WTC11 (cell line): ENCODE data around the gene DUS1L. TPM values are rescaled to one million over a fixed set of nuclear protein-coding genes. Genes with fewer than 3 reads are reported as not detected.

Experiments
- ATAC-seq: fragments of 200-7000 bp; cut with Tn5 transposase; 2 replicates; pipeline ENCODE4 v1.10.0; 2021; ENCODE audit warnings: mild to moderate bottlenecking, moderate library complexity
- CTCF ChIA-PET: fragments of 300-600 bp; sonication (Branson Sonifier 250); formaldehyde crosslinking; loops from one replicate; lab custom pipeline; 2021; ENCODE audit warnings: antibody characterized with exemption; lab: Charles Lee
- POLR2A ChIA-PET: fragments of 350-600 bp; sonication (Branson Sonifier 250); formaldehyde crosslinking; loops from one replicate; lab custom pipeline; 2021; ENCODE audit warnings: antibody characterized with exemption; lab: Charles Lee
- DNase-seq: peaks from one replicate; pipeline ENCODE4 v3.0.0; 2021; ENCODE audit warnings: low spot score
- H3K27ac Mint-ChIP-seq: 2 replicates; pipeline ENCODE4 v1.8.0; 2021; ENCODE audit warnings: mixed read lengths
- H3K27me3 Mint-ChIP-seq: 2 replicates; pipeline ENCODE4 v1.8.0; 2021; ENCODE audit warnings: low read depth, mild to moderate bottlenecking, moderate library complexity, mixed read lengths
- H3K36me3 Mint-ChIP-seq: 2 replicates; pipeline ENCODE4 v1.8.0; 2021; ENCODE audit warnings: mixed read lengths
- H3K4me1 Mint-ChIP-seq: 2 replicates; pipeline ENCODE4 v1.8.0; 2022; ENCODE audit warnings: mixed read lengths
- H3K4me3 Mint-ChIP-seq: 2 replicates; pipeline ENCODE4 v1.8.0; 2021; ENCODE audit warnings: mild to moderate bottlenecking, moderate library complexity, mixed read lengths
- H3K9me3 Mint-ChIP-seq: 2 replicates; pipeline ENCODE4 v1.8.0; 2021; ENCODE audit warnings: mixed read lengths
- FOXP1 ChIP-seq: sonication (generic); formaldehyde crosslinking; IDR thresholded peaks from 2 replicates; pipeline ENCODE4 v1.8.0; 2022; ENCODE audit warnings: missing genetic modification reagents, mild to moderate bottlenecking, moderate library complexity, borderline replicate concordance
- GABPB1 ChIP-seq: sonication (generic); formaldehyde crosslinking; IDR thresholded peaks from 2 replicates; pipeline ENCODE4 v1.8.1; 2023; ENCODE audit warnings: mild to moderate bottlenecking, missing genetic modification reagents
- GTF2I ChIP-seq: fragments of 250-450 bp; sonication (Bioruptor Pico); conservative IDR thresholded peaks from 2 replicates; pipeline ENCODE4 v1.4.0; 2021; ENCODE audit warnings: mild to moderate bottlenecking
- JAZF1 ChIP-seq: fragments of 250-450 bp; sonication (Bioruptor Pico); IDR thresholded peaks from 2 replicates; pipeline ENCODE4 v1.9.0; 2021; ENCODE audit warnings: moderate library complexity, mild to moderate bottlenecking, inconsistent platforms
- MXD4 ChIP-seq: fragments of 250-450 bp; sonication (Bioruptor Pico); IDR thresholded peaks from 2 replicates; pipeline ENCODE4 v1.8.0; 2021; ENCODE audit warnings: mild to moderate bottlenecking, moderate library complexity, borderline replicate concordance
- MYBL2 ChIP-seq: sonication (generic); formaldehyde crosslinking; IDR thresholded peaks from 2 replicates; pipeline ENCODE4 v1.8.1; 2023; ENCODE audit warnings: mild to moderate bottlenecking, moderate library complexity, missing genetic modification reagents
- NFE2L1 ChIP-seq: sonication (generic); formaldehyde crosslinking; IDR thresholded peaks from 2 replicates; pipeline ENCODE4 v1.8.1; 2023; ENCODE audit warnings: missing genetic modification reagents
- NFYB ChIP-seq: sonication (generic); formaldehyde crosslinking; conservative IDR thresholded peaks from 2 replicates; pipeline ENCODE4 v1.8.0; 2022; ENCODE audit warnings: low read depth, missing genetic modification reagents
- OVOL2 ChIP-seq: fragments of 250-450 bp; sonication (Bioruptor Pico); IDR thresholded peaks from 2 replicates; pipeline ENCODE4 v1.9.0; 2021; ENCODE audit warnings: mild to moderate bottlenecking, borderline replicate concordance
- RELA ChIP-seq: sonication (generic); formaldehyde crosslinking; IDR thresholded peaks from 2 replicates; pipeline ENCODE4 v1.8.1; 2022; ENCODE audit warnings: missing genetic modification reagents, mild to moderate bottlenecking, borderline replicate concordance
- SMAD3 ChIP-seq: sonication (generic); formaldehyde crosslinking; IDR thresholded peaks from 2 replicates; pipeline ENCODE4 v1.8.0; 2022; ENCODE audit warnings: missing genetic modification reagents, mild to moderate bottlenecking, borderline replicate concordance
- ZNF138 ChIP-seq: sonication (generic); formaldehyde crosslinking; conservative IDR thresholded peaks from 2 replicates; pipeline ENCODE4 v1.8.1; 2022; ENCODE audit warnings: mild to moderate bottlenecking, moderate library complexity, missing genetic modification reagents
- ZNF232 ChIP-seq: sonication (generic); formaldehyde crosslinking; IDR thresholded peaks from 2 replicates; pipeline ENCODE4 v1.8.0; 2022; ENCODE audit warnings: mild to moderate bottlenecking, missing genetic modification reagents
- ZNF263 ChIP-seq: sonication (generic); formaldehyde crosslinking; IDR thresholded peaks from 2 replicates; pipeline ENCODE4 v1.8.1; 2022; ENCODE audit warnings: low read depth, mild to moderate bottlenecking, moderate library complexity, missing genetic modification reagents
- ZNF396 ChIP-seq: fragments of 250-450 bp; sonication (Bioruptor Pico); IDR thresholded peaks from 2 replicates; pipeline ENCODE4 v1.8.0; 2021; ENCODE audit warnings: mild to moderate bottlenecking, moderate library complexity, borderline replicate concordance
- ZNF423 ChIP-seq: fragments of 250-450 bp; sonication (Bioruptor Pico); IDR thresholded peaks from 2 replicates; pipeline ENCODE4 v2.1.2; 2022; ENCODE audit warnings: mild to moderate bottlenecking, moderate library complexity
- total RNA-seq: library from RNA; stranded (reverse); gene quantifications from 3 replicates; pipeline ENCODE4 v1.2.3, GENCODE V29; 2021
- TF ChIP-seq, protein P1 (sequence below): fragments of 250-450 bp; sonication (Bioruptor Pico); IDR thresholded peaks from 2 replicates; pipeline ENCODE4 v2.1.2; 2022; ENCODE audit warnings: mild to moderate bottlenecking, moderate library complexity
- TF ChIP-seq, protein P2 (sequence below): sonication (generic); formaldehyde crosslinking; IDR thresholded peaks from 2 replicates; pipeline ENCODE4 v1.8.0; 2022; ENCODE audit warnings: mild to moderate bottlenecking, missing genetic modification reagents
- TF ChIP-seq, protein P3 (sequence below): sonication (generic); formaldehyde crosslinking; IDR thresholded peaks from 2 replicates; pipeline ENCODE4 v1.8.1; 2022; ENCODE audit warnings: low read depth, missing genetic modification reagents, borderline replicate concordance
- TF ChIP-seq, protein P4 (sequence below): sonication (generic); formaldehyde crosslinking; IDR thresholded peaks from 2 replicates; pipeline ENCODE4 v1.8.0; 2023; ENCODE audit warnings: missing genetic modification reagents
- TF ChIP-seq, protein P5 (sequence below): sonication (generic); formaldehyde crosslinking; IDR thresholded peaks from 2 replicates; pipeline ENCODE4 v1.8.0; 2023; ENCODE audit warnings: mild to moderate bottlenecking, missing genetic modification reagents
- TF ChIP-seq, protein P6 (sequence below): sonication (generic); formaldehyde crosslinking; IDR thresholded peaks from 2 replicates; pipeline ENCODE4 v1.8.1; 2022; ENCODE audit warnings: low read depth, mild to moderate bottlenecking, moderate library complexity, missing genetic modification reagents, borderline replicate concordance

Gene DUS1L
- total RNA-seq, 1 experiment from 2014 or later = 120 TPM

DNA sequence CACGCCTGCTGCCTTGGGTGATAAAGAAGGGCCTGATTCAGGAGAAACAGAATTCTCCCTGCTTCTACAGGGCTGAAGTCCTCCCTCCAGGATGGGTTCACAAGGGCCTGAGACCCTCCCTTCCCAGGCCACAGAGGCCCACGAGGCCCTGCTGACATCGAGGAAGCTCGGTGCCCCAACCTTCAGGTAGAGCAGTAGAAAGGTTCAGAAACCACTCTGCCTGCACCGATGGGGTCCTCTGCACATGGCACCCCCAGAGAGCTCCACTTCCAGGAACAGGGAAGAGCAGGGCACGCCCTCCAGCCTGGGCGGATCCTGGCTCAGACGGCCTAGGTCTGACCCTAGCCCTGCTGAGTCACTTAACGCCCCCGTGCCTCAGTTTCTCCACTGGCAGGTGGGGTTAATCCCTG lies 43.7 kb downstream of the DUS1L start:
- H3K4me1 Mint-ChIP-seq = peaks cover 11% of the 10 kb centered on the region
- H3K27me3 Mint-ChIP-seq = no peaks in the 10 kb centered on the region; the same call in 1 of the 2 replicates
- ChIA-PET CTCF (interaction anchor here (0.7 to 8.8 kb wide), 14 partner anchors 9 to 196 kb away, joined by 3 to 119 read pairs (median 5); partner anchors contain the start of genes DCXR, MAFG, NOTUM and RAC3), POLR2A (no interaction called here)
- DNase-seq (no peak), ATAC-seq (no peak)
- TF ChIP-seq ZNF423 (CRISPR knock-in tag) = no peak
- TF ChIP-seq, protein P1, sequence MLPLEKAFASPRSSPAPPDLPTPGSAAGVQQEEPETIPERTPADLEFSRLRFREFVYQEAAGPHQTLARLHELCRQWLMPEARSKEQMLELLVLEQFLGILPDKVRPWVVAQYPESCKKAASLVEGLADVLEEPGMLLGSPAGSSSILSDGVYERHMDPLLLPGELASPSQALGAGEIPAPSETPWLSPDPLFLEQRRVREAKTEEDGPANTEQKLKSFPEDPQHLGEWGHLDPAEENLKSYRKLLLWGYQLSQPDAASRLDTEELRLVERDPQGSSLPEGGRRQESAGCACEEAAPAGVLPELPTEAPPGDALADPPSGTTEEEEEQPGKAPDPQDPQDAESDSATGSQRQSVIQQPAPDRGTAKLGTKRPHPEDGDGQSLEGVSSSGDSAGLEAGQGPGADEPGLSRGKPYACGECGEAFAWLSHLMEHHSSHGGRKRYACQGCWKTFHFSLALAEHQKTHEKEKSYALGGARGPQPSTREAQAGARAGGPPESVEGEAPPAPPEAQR = no peak
- TF ChIP-seq MYBL2 = no peak
- no peak for TF ChIP-seq ZNF232 (CRISPR knock-in tag)
- TF ChIP-seq, protein P2, sequence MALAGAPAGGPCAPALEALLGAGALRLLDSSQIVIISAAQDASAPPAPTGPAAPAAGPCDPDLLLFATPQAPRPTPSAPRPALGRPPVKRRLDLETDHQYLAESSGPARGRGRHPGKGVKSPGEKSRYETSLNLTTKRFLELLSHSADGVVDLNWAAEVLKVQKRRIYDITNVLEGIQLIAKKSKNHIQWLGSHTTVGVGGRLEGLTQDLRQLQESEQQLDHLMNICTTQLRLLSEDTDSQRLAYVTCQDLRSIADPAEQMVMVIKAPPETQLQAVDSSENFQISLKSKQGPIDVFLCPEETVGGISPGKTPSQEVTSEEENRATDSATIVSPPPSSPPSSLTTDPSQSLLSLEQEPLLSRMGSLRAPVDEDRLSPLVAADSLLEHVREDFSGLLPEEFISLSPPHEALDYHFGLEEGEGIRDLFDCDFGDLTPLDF = no peak
- no peak for TF ChIP-seq JAZF1 (CRISPR knock-in tag)
- TF ChIP-seq FOXP1 = 0 out of 2 replicates have a peak, but pooled peaks have one; percentile 1
- no peak overlapping the region for H3K27ac Mint-ChIP-seq
- peak overlapping the region; percentile 78 for H3K4me3 Mint-ChIP-seq
- no peaks in the 10 kb centered on the region; the same call in 1 of the 2 replicates for H3K36me3 Mint-ChIP-seq
- no peaks in the 10 kb centered on the region for H3K9me3 Mint-ChIP-seq

DNA sequence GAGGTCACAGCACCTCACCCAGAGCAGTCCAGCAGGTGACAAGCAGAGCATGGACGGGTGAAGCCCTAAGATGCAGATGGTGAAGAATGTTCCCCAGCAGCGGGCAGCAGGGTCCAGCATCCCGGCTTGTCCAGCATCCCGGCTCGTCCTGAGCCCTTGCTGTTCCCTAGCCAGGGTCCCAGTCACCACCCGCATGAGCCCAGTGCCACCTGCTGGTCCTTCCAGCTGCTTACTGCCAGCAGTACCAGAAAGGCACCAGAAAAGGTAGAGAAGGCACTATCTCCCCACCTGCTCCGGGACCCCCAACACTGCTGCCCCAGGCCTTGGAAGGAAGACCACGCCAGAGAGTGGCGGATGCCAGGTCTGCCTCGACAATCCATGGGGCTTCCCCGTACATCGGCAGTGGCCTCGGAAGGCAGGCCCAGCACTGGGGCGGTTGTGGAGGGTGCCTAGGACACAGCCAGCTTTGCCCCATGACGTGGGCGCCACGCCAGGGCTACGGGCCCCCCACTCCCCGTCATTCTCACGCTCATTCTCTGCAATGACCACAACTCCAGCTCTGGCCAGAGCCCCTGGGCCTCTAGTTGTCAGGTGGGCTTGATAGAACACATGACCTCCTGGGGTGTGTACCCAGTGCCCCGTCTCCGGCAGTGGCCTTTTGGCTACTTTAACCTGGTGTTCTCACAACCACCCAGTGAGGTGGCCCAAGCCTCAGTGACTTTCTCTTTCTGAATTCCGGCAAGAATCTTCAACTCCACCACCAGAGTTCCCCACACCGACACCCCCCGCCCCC lies 44.3 kb downstream of the DUS1L start:
- POLR2A ChIA-PET = no interaction called here
- peaks cover 11% of the 10 kb centered on the region for H3K4me1 Mint-ChIP-seq

DNA sequence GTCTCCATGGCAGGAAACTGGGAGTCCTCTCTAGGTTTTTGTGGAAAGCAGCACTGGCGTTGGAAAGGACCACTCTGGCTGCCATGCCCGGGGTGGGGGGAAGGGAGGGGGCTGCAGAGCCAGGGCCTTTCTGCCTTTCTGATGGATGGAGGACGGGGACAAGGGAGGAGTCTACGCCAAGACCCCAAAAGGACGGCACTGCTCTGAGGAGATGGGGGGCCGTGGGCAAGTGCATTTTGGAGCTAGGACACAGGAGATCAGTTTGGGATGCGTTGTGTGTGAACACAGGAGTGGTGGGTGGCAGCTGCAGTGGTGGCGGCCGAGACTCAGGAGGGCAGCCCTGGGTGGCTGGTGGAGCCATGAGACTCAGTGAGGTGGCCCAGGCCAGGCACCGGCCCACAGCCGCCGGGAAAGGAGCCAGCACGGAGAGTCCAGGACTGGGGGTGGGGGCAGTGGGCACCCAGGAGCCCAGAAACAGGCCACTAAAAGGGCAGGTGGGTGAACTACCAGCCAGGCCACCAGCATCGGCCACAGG lies 45.0 kb downstream of the DUS1L start:
- POLR2A ChIA-PET = interaction anchor here (0.6 to 1.7 kb wide), 2 partner anchors 17 to 105 kb away, joined by 4 to 5 read pairs; partner anchors contain the start of gene DCXR
- DNase-seq (no peak), ATAC-seq (no peak)
- Mint-ChIP-seq H3K4me1 (peaks cover 11% of the 10 kb centered on the region), H3K4me3 (peak overlapping the region; percentile 20; the same call in 1 of the 2 replicates), H3K9me3 (no peaks in the 10 kb centered on the region), H3K27me3 (no peaks in the 10 kb centered on the region; the same call in 1 of the 2 replicates), H3K36me3 (no peaks in the 10 kb centered on the region; the same call in 1 of the 2 replicates), H3K27ac (no peak overlapping the region)
- CTCF ChIA-PET = interaction anchor here (0.6 to 8.8 kb wide), 44 partner anchors 10 to 696 kb away, joined by 3 to 119 read pairs (median 5); partner anchors contain the start of genes DCXR, FN3KRP, MAFG and MCRIP1
- TF ChIP-seq ZNF138 (CRISPR knock-in tag) (no peak), MYBL2 (no peak), RELA (CRISPR knock-in tag) (no peak), OVOL2 (CRISPR knock-in tag) (no peak), ZNF263 (CRISPR knock-in tag) (no peak), ZNF396 (CRISPR knock-in tag) (no peak), NFYB (CRISPR knock-in tag) (no peak), MXD4 (CRISPR knock-in tag) (no peak), SMAD3 (CRISPR knock-in tag) (no peak), GTF2I (CRISPR knock-in tag) (no peak), NFE2L1 (CRISPR knock-in tag) (no peak)
- TF ChIP-seq, protein P3, sequence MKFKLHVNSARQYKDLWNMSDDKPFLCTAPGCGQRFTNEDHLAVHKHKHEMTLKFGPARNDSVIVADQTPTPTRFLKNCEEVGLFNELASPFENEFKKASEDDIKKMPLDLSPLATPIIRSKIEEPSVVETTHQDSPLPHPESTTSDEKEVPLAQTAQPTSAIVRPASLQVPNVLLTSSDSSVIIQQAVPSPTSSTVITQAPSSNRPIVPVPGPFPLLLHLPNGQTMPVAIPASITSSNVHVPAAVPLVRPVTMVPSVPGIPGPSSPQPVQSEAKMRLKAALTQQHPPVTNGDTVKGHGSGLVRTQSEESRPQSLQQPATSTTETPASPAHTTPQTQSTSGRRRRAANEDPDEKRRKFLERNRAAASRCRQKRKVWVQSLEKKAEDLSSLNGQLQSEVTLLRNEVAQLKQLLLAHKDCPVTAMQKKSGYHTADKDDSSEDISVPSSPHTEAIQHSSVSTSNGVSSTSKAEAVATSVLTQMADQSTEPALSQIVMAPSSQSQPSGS = no peak
- TF ChIP-seq, protein P4, sequence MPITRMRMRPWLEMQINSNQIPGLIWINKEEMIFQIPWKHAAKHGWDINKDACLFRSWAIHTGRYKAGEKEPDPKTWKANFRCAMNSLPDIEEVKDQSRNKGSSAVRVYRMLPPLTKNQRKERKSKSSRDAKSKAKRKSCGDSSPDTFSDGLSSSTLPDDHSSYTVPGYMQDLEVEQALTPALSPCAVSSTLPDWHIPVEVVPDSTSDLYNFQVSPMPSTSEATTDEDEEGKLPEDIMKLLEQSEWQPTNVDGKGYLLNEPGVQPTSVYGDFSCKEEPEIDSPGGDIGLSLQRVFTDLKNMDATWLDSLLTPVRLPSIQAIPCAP (CRISPR knock-in tag) = no peak
- TF ChIP-seq, protein P5, sequence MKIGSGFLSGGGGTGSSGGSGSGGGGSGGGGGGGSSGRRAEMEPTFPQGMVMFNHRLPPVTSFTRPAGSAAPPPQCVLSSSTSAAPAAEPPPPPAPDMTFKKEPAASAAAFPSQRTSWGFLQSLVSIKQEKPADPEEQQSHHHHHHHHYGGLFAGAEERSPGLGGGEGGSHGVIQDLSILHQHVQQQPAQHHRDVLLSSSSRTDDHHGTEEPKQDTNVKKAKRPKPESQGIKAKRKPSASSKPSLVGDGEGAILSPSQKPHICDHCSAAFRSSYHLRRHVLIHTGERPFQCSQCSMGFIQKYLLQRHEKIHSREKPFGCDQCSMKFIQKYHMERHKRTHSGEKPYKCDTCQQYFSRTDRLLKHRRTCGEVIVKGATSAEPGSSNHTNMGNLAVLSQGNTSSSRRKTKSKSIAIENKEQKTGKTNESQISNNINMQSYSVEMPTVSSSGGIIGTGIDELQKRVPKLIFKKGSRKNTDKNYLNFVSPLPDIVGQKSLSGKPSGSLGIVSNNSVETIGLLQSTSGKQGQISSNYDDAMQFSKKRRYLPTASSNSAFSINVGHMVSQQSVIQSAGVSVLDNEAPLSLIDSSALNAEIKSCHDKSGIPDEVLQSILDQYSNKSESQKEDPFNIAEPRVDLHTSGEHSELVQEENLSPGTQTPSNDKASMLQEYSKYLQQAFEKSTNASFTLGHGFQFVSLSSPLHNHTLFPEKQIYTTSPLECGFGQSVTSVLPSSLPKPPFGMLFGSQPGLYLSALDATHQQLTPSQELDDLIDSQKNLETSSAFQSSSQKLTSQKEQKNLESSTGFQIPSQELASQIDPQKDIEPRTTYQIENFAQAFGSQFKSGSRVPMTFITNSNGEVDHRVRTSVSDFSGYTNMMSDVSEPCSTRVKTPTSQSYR (CRISPR knock-in tag) = no peak

More for the DNA sequence above, 44.3 kb downstream of the DUS1L start:
- H3K9me3 Mint-ChIP-seq = no peaks in the 10 kb centered on the region
- DNase-seq = peak; percentile 55
- H3K4me3 Mint-ChIP-seq = peak overlapping the region; percentile 78
- no peaks in the 10 kb centered on the region; the same call in 1 of the 2 replicates for H3K27me3 Mint-ChIP-seq
- H3K36me3 Mint-ChIP-seq = no peaks in the 10 kb centered on the region; the same call in 1 of the 2 replicates
- 0 out of 2 replicates have a peak, but pooled peaks have one; percentile 32 for TF ChIP-seq GABPB1 (CRISPR knock-in tag)
- TF ChIP-seq, protein P6, sequence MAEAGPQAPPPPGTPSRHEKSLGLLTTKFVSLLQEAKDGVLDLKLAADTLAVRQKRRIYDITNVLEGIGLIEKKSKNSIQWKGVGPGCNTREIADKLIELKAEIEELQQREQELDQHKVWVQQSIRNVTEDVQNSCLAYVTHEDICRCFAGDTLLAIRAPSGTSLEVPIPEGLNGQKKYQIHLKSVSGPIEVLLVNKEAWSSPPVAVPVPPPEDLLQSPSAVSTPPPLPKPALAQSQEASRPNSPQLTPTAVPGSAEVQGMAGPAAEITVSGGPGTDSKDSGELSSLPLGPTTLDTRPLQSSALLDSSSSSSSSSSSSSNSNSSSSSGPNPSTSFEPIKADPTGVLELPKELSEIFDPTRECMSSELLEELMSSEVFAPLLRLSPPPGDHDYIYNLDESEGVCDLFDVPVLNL (CRISPR knock-in tag) = no peak
- TF ChIP-seq, all 79 proteins: peak for 1
- no peak for ATAC-seq
- CTCF ChIA-PET = interaction anchor here (0.6 to 8.8 kb wide), 17 partner anchors 10 to 281 kb away, joined by 3 to 119 read pairs (median 7); partner anchors contain the start of genes DCXR, MAFG, NOTUM and RAC3
- H3K27ac Mint-ChIP-seq = no peak overlapping the region
